Measurements from ENCODE around the gene NSRP1.

NSRP1 gene

DNA sequence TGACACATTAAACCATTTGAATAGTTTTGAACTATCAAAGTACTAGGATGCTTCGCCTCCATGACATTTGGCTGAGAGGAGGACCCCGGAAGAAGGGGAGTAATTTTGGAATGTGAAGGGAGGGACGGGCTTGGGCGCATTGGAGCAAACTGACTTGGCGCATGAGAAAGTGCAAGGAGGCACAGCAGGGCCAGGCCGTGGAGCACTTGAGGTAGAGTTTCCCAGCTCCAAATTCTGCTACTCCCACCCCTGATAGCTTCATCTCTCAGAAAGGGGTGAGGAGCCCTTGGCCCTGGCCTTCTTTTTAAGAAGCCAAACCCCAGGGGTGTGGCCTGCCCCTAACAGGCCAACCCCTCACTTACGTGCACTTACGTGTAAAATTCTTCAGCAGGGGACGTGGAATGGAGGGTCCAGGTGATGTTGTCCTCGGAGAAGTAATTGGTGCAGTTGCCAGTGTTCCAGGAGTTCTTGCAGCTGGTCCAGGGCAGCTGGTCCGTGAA is 101.2 kb downstream of the NSRP1 start:
- no peak for DNase-seq (ENCODE audit: low read depth)
- H3K4me3 ChIP-seq (ENCODE audit: low read depth, low read length): no peak overlapping the region
- TF ChIP-seq CTCF (IDR thresholded peaks at IDR 0.05; ENCODE audit: insufficient read depth, low read depth, low read length, missing control alignments): no peak

DNA sequence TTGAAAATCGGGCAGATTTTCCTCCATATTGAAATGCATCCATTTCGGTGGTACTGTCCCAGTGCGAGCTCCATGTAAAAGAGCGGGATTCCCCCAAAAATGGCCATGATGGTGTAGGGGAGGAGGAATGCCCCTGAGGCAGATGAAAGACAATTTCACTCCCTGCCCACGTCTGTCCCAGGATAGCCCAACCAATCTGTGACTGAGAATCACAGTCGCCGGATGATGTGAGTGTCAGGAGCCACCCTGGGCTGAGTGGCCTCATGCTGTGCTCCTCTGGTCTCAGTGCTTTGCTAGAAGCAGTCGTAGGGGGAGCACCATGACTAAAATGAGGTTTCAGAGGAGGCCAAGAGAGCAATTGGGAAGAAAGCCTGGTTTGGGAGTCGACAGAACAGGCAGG is 102.2 kb downstream of the NSRP1 start:
- no peak for TF ChIP-seq CTCF (IDR thresholded peaks at IDR 0.05; ENCODE audit: insufficient read depth, low read depth, low read length, missing control alignments)
- peak; percentile 55 for DNase-seq (ENCODE audit: low read depth)
- no peak overlapping the region for H3K4me3 ChIP-seq (ENCODE audit: low read depth, low read length)

DNA sequence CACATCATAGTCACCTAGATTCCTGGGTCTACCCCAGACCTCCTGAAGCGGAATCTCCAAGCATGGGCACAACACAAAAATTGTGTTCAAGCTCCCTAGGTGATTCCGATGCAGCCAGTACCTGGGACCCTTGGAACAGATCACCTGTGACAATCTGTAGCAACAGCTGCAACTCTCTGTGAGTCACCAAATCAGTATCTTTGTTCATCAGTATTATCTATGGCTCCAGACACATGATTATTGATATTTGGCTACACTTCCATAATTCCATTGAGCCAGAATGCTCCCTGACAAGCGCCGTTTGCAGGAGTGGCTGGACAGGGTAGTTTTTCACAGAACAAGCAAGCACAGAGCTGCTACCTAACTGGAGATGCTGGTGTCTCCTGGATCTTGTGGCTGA is 102.7 kb downstream of the NSRP1 start:
- no peak overlapping the region for H3K4me3 ChIP-seq (ENCODE audit: low read depth, low read length)
- TF ChIP-seq CTCF (IDR thresholded peaks at IDR 0.05; ENCODE audit: insufficient read depth, low read depth, low read length, missing control alignments): no peak
- DNase-seq (ENCODE audit: low read depth): no peak

GRCh38 chr17:30219833-30220232 is 103.2 kb downstream of the NSRP1 start:
- TF ChIP-seq CTCF (IDR thresholded peaks at IDR 0.05; ENCODE audit: insufficient read depth, low read depth, low read length, missing control alignments): no peak
- DNase-seq (ENCODE audit: low read depth): no peak
- H3K4me3 ChIP-seq (ENCODE audit: low read depth, low read length): no peak overlapping the region

- DNase-seq (ENCODE audit: low read depth): no peak
- no peak overlapping the region for H3K4me3 ChIP-seq (ENCODE audit: low read depth, low read length)
- no peak for TF ChIP-seq CTCF (IDR thresholded peaks at IDR 0.05; ENCODE audit: insufficient read depth, low read depth, low read length, missing control alignments)
Measured at GRCh38 chr17:30220414-30220813, 103.8 kb downstream of the NSRP1 start.

- H3K4me3 ChIP-seq (ENCODE audit: low read depth, low read length): no peak overlapping the region
- DNase-seq (ENCODE audit: low read depth): no peak
- TF ChIP-seq CTCF (IDR thresholded peaks at IDR 0.05; ENCODE audit: insufficient read depth, low read depth, low read length, missing control alignments): no peak
Measured at GRCh38 chr17:30221346-30221745, 104.7 kb downstream of the NSRP1 start.

GRCh38 chr17:30222251-30222650 is 105.6 kb downstream of the NSRP1 start:
- no peak for DNase-seq (ENCODE audit: low read depth)
- H3K4me3 ChIP-seq (ENCODE audit: low read depth, low read length): no peak overlapping the region
- TF ChIP-seq CTCF (IDR thresholded peaks at IDR 0.05; ENCODE audit: insufficient read depth, low read depth, low read length, missing control alignments): no peak
